OCI-LY1 (cell line): ENCODE results near the gene CPN1.
"Not testable (repeated sequence)": the region's sequence is repeated elsewhere in the genome, so short reads cannot be mapped to it uniquely, and the experiment has no call there.

Experiments
- H2AFZ ChIP-seq: fragments of 200-600 bp; sonication (generic), shearing (Covaris generic); 2 replicates; pipeline ENCODE4 v1.6.0; 2014; ENCODE audit warnings: antibody characterized with exemption, mild to moderate bottlenecking, low read length
- H3F3A ChIP-seq: fragments of 200-600 bp; sonication (generic), shearing (Covaris generic); 2 replicates; pipeline ENCODE4 v1.6.0; 2014; ENCODE audit warnings: mild to moderate bottlenecking, antibody characterized with exemption, low read length, moderate library complexity; ENCODE audit not compliant: insufficient read depth
- H3K27ac ChIP-seq: fragments of 200-600 bp; sonication (generic); 2 replicates; pipeline ENCODE4 v1.5.1; 2014; ENCODE audit warnings: low read length, mixed run types, mild to moderate bottlenecking, low read depth; ENCODE audit not compliant: poor library complexity, severe bottlenecking
- H3K27me3 ChIP-seq: fragments of 200-600 bp; sonication (generic); 2 replicates; pipeline ENCODE4 v1.6.0; 2014; ENCODE audit warnings: antibody characterized with exemption, mild to moderate bottlenecking, low read length, moderate library complexity; ENCODE audit not compliant: insufficient read depth
- H3K36me3 ChIP-seq: fragments of 200-600 bp; sonication (generic); 2 replicates; pipeline ENCODE4 v1.6.1; 2014; ENCODE audit warnings: mild to moderate bottlenecking, antibody characterized with exemption, low read length, moderate library complexity, mixed read lengths; ENCODE audit not compliant: insufficient read depth
- H3K4me1 ChIP-seq: fragments of 200-600 bp; sonication (generic); 2 replicates; pipeline ENCODE4 v1.5.1; 2014; ENCODE audit warnings: mild to moderate bottlenecking, low read length, moderate library complexity; ENCODE audit not compliant: insufficient read depth, severe bottlenecking
- H3K4me2 ChIP-seq: fragments of 200-600 bp; sonication (generic), shearing (Covaris generic); 2 replicates; pipeline ENCODE4 v1.6.1; 2014; ENCODE audit warnings: low read length
- H3K4me3 ChIP-seq: fragments of 200-600 bp; sonication (generic); 2 replicates; pipeline ENCODE4 v1.5.1; 2014; ENCODE audit warnings: low read length, low read depth, mild to moderate bottlenecking, mixed read lengths; ENCODE audit not compliant: poor library complexity, severe bottlenecking
- H3K79me2 ChIP-seq: fragments of 200-600 bp; shearing (Covaris generic); 2 replicates; pipeline ENCODE4 v1.6.1; 2016; ENCODE audit warnings: mixed run types, low read length, mixed read lengths; ENCODE audit not compliant: insufficient read depth
- H3K9ac ChIP-seq: fragments of 200-600 bp; sonication (generic), shearing (Covaris generic); 2 replicates; pipeline ENCODE4 v1.6.1; 2014; ENCODE audit warnings: mild to moderate bottlenecking, low read length, mixed read lengths
- H3K9me2 ChIP-seq: fragments of 200-600 bp; sonication (generic), shearing (Covaris generic); 2 replicates; pipeline ENCODE4 v1.6.1; 2014; ENCODE audit warnings: low read depth, mild to moderate bottlenecking, low read length, mixed read lengths
- H3K9me3 ChIP-seq: fragments of 200-600 bp; shearing (Covaris generic); 2 replicates; pipeline ENCODE4 v1.6.1; 2014; ENCODE audit warnings: low read length, mixed read lengths
- H4K20me1 ChIP-seq: fragments of 200-600 bp; sonication (generic), shearing (Covaris generic); 2 replicates; pipeline ENCODE4 v1.6.0; 2016; ENCODE audit warnings: mild to moderate bottlenecking, low read length; ENCODE audit not compliant: insufficient read depth
- CTCF ChIP-seq: fragments of 200-600 bp; sonication (generic), shearing (Covaris generic); IDR thresholded peaks from 2 replicates; pipeline ENCODE4 v1.5.1; 2017; ENCODE audit warnings: mild to moderate bottlenecking, antibody characterized with exemption, low read length, moderate library complexity, mixed read lengths
- EZH2 ChIP-seq: fragments of 200-600 bp; sonication (generic), shearing (Covaris generic); IDR thresholded peaks from 2 replicates; pipeline ENCODE4 v1.8.0; 2017; ENCODE audit warnings: borderline replicate concordance, mixed run types, mild to moderate bottlenecking, antibody characterized with exemption, low read length, moderate library complexity, mixed read lengths

Gene CPN1

GRCh38 chr10:100083623-100084022, 2.0 kb upstream of the CPN1 start:
- H3K4me1 ChIP-seq: no peaks in the 10 kb centered on the region
- no peaks in the 10 kb centered on the region for H4K20me1 ChIP-seq
- H3K4me2 ChIP-seq: no peak overlapping the region
- no peaks in the 10 kb centered on the region for H3F3A ChIP-seq
- H3K9me2 ChIP-seq: no peaks in the 10 kb centered on the region
- no peaks in the 10 kb centered on the region for H3K36me3 ChIP-seq
- H3K9ac ChIP-seq: no peak overlapping the region
- H2AFZ ChIP-seq: no peak overlapping the region
- H3K27ac ChIP-seq: no peak overlapping the region
- H3K27me3 ChIP-seq: no peaks in the 10 kb centered on the region
- H3K4me3 ChIP-seq: no peak overlapping the region
- no peaks in the 10 kb centered on the region for H3K79me2 ChIP-seq
- no peaks in the 10 kb centered on the region for H3K9me3 ChIP-seq
- no peak for TF ChIP-seq CTCF
- no peak for TF ChIP-seq EZH2

GRCh38 chr10:100082276-100082675, 607 bp upstream of the CPN1 start:
- H3K27me3 ChIP-seq, H3K4me2 ChIP-seq, H3K9me2 ChIP-seq, H3K27ac ChIP-seq, H3K36me3 ChIP-seq, H3K9me3 ChIP-seq, H3K4me3 ChIP-seq, H3K79me2 ChIP-seq, H3K9ac ChIP-seq, H4K20me1 ChIP-seq, H3F3A ChIP-seq, H3K4me1 ChIP-seq, H2AFZ ChIP-seq: not testable (repeated sequence)

GRCh38 chr10:100076750-100077149, 4.9 kb downstream of the CPN1 start:
- no peak overlapping the region for H3K27ac ChIP-seq
- H2AFZ ChIP-seq: no peak overlapping the region
- H3K36me3 ChIP-seq: no peaks in the 10 kb centered on the region
- H3K27me3 ChIP-seq: no peaks in the 10 kb centered on the region
- no peaks in the 10 kb centered on the region for H4K20me1 ChIP-seq
- no peak for TF ChIP-seq EZH2
- no peak overlapping the region for H3K4me2 ChIP-seq
- no peaks in the 10 kb centered on the region for H3K9me3 ChIP-seq
- H3K4me3 ChIP-seq: no peak overlapping the region
- no peaks in the 10 kb centered on the region for H3K9me2 ChIP-seq
- H3K9ac ChIP-seq: no peak overlapping the region
- H3F3A ChIP-seq: no peaks in the 10 kb centered on the region
- no peaks in the 10 kb centered on the region for H3K79me2 ChIP-seq
- no peaks in the 10 kb centered on the region for H3K4me1 ChIP-seq

- H3K27ac ChIP-seq: no peak overlapping the region
- H3K27me3 ChIP-seq: no peaks in the 10 kb centered on the region
- H4K20me1 ChIP-seq: no peaks in the 10 kb centered on the region
- no peaks in the 10 kb centered on the region for H3K79me2 ChIP-seq
- H3F3A ChIP-seq: no peaks in the 10 kb centered on the region
- TF ChIP-seq EZH2 (no peak), CTCF (no peak)
- H3K9ac ChIP-seq: no peak overlapping the region
- H3K4me3 ChIP-seq: no peak overlapping the region
- no peaks in the 10 kb centered on the region for H3K9me3 ChIP-seq
- H3K36me3 ChIP-seq: no peaks in the 10 kb centered on the region
- no peak overlapping the region for H2AFZ ChIP-seq
- no peaks in the 10 kb centered on the region for H3K9me2 ChIP-seq
- H3K4me2 ChIP-seq: no peak overlapping the region
- H3K4me1 ChIP-seq: no peaks in the 10 kb centered on the region
Measured at GRCh38 chr10:100075426-100076220, 6.0 kb downstream of the CPN1 start.
